ENCODE results near the gene LAMA2.
"Not testable (repeated sequence)": the region's sequence is repeated elsewhere in the genome, so short reads cannot be mapped to it uniquely, and the experiment has no call there.

Gene LAMA2

GRCh38 chr6:129088481-129088880 lies 205.5 kb downstream of the LAMA2 start:
- DNase-seq (ENCODE audit: low spot score) = not testable (repeated sequence)

GRCh38 chr6:129089357-129089756 lies 206.4 kb downstream of the LAMA2 start:
- DNase-seq (ENCODE audit: low spot score) = no peak

- DNase-seq (ENCODE audit: low spot score) = no peak
These were observed 211.2 kb downstream of the LAMA2 start for GRCh38 chr6:129094147-129094546.

GRCh38 chr6:129096651-129097290 lies 213.8 kb downstream of the LAMA2 start:
- DNase-seq (ENCODE audit: low spot score) = no peak

GRCh38 chr6:129098061-129098553 lies 215.2 kb downstream of the LAMA2 start:
- no peak for DNase-seq (ENCODE audit: low spot score)

- no peak for DNase-seq (ENCODE audit: low spot score)
These were observed 216.8 kb downstream of the LAMA2 start for GRCh38 chr6:129099696-129100095.

- DNase-seq (ENCODE audit: low spot score) = no peak
These were observed 217.2 kb downstream of the LAMA2 start for GRCh38 chr6:129100164-129100563.

GRCh38 chr6:129102741-129103140 lies 219.8 kb downstream of the LAMA2 start:
- DNase-seq (ENCODE audit: low spot score) = no peak

- no peak for DNase-seq (ENCODE audit: low spot score)
These were observed 221.2 kb downstream of the LAMA2 start for GRCh38 chr6:129104131-129104530.

- no peak for DNase-seq (ENCODE audit: low spot score)
These were observed 221.6 kb downstream of the LAMA2 start for GRCh38 chr6:129104560-129104959.

- DNase-seq (ENCODE audit: low spot score) = no peak
These were observed 222.1 kb downstream of the LAMA2 start for GRCh38 chr6:129105035-129105434.

GRCh38 chr6:129105793-129106192 lies 222.9 kb downstream of the LAMA2 start:
- DNase-seq (ENCODE audit: low spot score) = no peak

GRCh38 chr6:129108337-129108736 lies 225.4 kb downstream of the LAMA2 start:
- no peak for DNase-seq (ENCODE audit: low spot score)

GRCh38 chr6:129110690-129111343 lies 227.9 kb downstream of the LAMA2 start:
- no peak for DNase-seq (ENCODE audit: low spot score)

- DNase-seq (ENCODE audit: low spot score) = no peak
These were observed 228.4 kb downstream of the LAMA2 start for GRCh38 chr6:129111346-129111745.

- DNase-seq (ENCODE audit: low spot score) = no peak
These were observed 228.9 kb downstream of the LAMA2 start for GRCh38 chr6:129111853-129112252.

- no peak for DNase-seq (ENCODE audit: low spot score)
These were observed 229.7 kb downstream of the LAMA2 start for GRCh38 chr6:129112591-129112990.

GRCh38 chr6:129113637-129114036 lies 230.7 kb downstream of the LAMA2 start:
- no peak for DNase-seq (ENCODE audit: low spot score)

- DNase-seq (ENCODE audit: low spot score) = no peak
These were observed 231.9 kb downstream of the LAMA2 start for GRCh38 chr6:129114636-129115391.

- no peak for DNase-seq (ENCODE audit: low spot score)
These were observed 232.5 kb downstream of the LAMA2 start for GRCh38 chr6:129115471-129115870.

GRCh38 chr6:129117355-129117754 lies 234.4 kb downstream of the LAMA2 start:
- DNase-seq (ENCODE audit: low spot score) = no peak

GRCh38 chr6:129120856-129121638 lies 238.1 kb downstream of the LAMA2 start:
- DNase-seq (ENCODE audit: low spot score) = no peak

All from cerebellar cortex (tissue), 1 donor.